ENCODE measurements around the gene TNC.

TNC gene

GRCh38 chr9:115098226-115098965 lies 19.6 kb downstream of the TNC start:
- no peak for DNase-seq

- DNase-seq, result no peak
Measured at GRCh38 chr9:115093520-115093919, 24.4 kb downstream of the TNC start.

GRCh38 chr9:115090486-115090885 lies 27.5 kb downstream of the TNC start:
- no peak for DNase-seq

- no peak for DNase-seq
Measured at GRCh38 chr9:115088860-115089259, 29.1 kb downstream of the TNC start.

- DNase-seq, result no peak
Measured at GRCh38 chr9:115086886-115087285, 31.1 kb downstream of the TNC start.

- DNase-seq, result no peak
Measured at GRCh38 chr9:115086461-115086860, 31.5 kb downstream of the TNC start.

GRCh38 chr9:115085773-115086377 lies 32.1 kb downstream of the TNC start:
- DNase-seq, result no peak

GRCh38 chr9:115084709-115085108 lies 33.2 kb downstream of the TNC start:
- DNase-seq, result no peak

- DNase-seq, result no peak
Measured at GRCh38 chr9:115084157-115084556, 33.8 kb downstream of the TNC start.

- DNase-seq, result no peak
Measured at GRCh38 chr9:115080242-115080641, 37.7 kb downstream of the TNC start.

- DNase-seq, result no peak
Measured at GRCh38 chr9:115079156-115079555, 38.8 kb downstream of the TNC start.

GRCh38 chr9:115073456-115073855 lies 44.5 kb downstream of the TNC start:
- no peak for DNase-seq

GRCh38 chr9:115071176-115071575 lies 46.8 kb downstream of the TNC start:
- no peak for DNase-seq

- DNase-seq, result no peak
Measured at GRCh38 chr9:115069771-115070170, 48.2 kb downstream of the TNC start.

- DNase-seq, result no peak
Measured at GRCh38 chr9:115069302-115069701, 48.7 kb downstream of the TNC start.

GRCh38 chr9:115068031-115068430 lies 49.9 kb downstream of the TNC start:
- no peak for DNase-seq

- DNase-seq, result no peak
Measured at GRCh38 chr9:115063058-115063845, 54.7 kb downstream of the TNC start.

GRCh38 chr9:115058684-115059315 lies 59.2 kb downstream of the TNC start:
- DNase-seq, result no peak

- no peak for DNase-seq
Measured at GRCh38 chr9:115058175-115058574, 59.8 kb downstream of the TNC start.

GRCh38 chr9:115057559-115057958 lies 60.4 kb downstream of the TNC start:
- no peak for DNase-seq

- DNase-seq, result no peak
Measured at GRCh38 chr9:115050002-115050490, 67.9 kb downstream of the TNC start.

GRCh38 chr9:115046824-115047223 lies 71.1 kb downstream of the TNC start:
- no peak for DNase-seq

GRCh38 chr9:115046199-115046598 lies 71.8 kb downstream of the TNC start:
- DNase-seq, result no peak

Measured in bone marrow (tissue), 2 donors.